OCI-LY3 (cell line): ENCODE data around the gene GTF2A1.

Source experiments
- H2AFZ ChIP-seq: fragments of 200-600, 300-600 bp; shearing (Covaris generic); 2 replicates; pipeline ENCODE4 v1.6.0; 2014; ENCODE audit warnings: antibody characterized with exemption, low read depth, low read length
- H3K27ac ChIP-seq: fragments of 200-600, 300-600 bp; sonication (generic); 2 replicates; pipeline ENCODE4 v1.5.1; 2014; ENCODE audit warnings: mild to moderate bottlenecking, low read length, moderate library complexity, mixed read lengths
- H3K27me3 ChIP-seq: fragments of 200-600, 300-600 bp; sonication (generic); 2 replicates; pipeline ENCODE4 v1.6.1; 2014; ENCODE audit warnings: low read depth, low read length, mixed read lengths
- H3K36me3 ChIP-seq: fragments of 200-600, 300-600 bp; sonication (generic); replicated peaks from 2 replicates; pipeline ENCODE3; 2014; ENCODE audit warnings: low read depth, low read length, mixed read lengths
- H3K4me1 ChIP-seq: fragments of 300-600, 200-600 bp; sonication (generic); 2 replicates; pipeline ENCODE4 v1.6.1; 2014; ENCODE audit warnings: low read length, mixed read lengths
- H3K4me2 ChIP-seq: fragments of 200-600, 300-600 bp; sonication (generic); 2 replicates; pipeline ENCODE4 v1.6.1; 2014; ENCODE audit warnings: low read length, mixed read lengths
- H3K4me3 ChIP-seq: fragments of 300-600, 200-600 bp; sonication (generic); 2 replicates; pipeline ENCODE4 v1.5.1; 2014; ENCODE audit warnings: antibody characterized with exemption, mild to moderate bottlenecking, low read length, moderate library complexity
- H3K79me2 ChIP-seq: fragments of 300-600, 200-600 bp; shearing (Covaris generic); 2 replicates; pipeline ENCODE4 v1.6.1; 2014; ENCODE audit warnings: mild to moderate bottlenecking, low read length, mixed read lengths
- H3K9ac ChIP-seq: fragments of 300-600, 200-600 bp; shearing (Covaris generic); 2 replicates; pipeline ENCODE4 v1.6.0; 2014; ENCODE audit warnings: mild to moderate bottlenecking, low read length, moderate library complexity
- H3K9me3 ChIP-seq: fragments of 200-600, 300-600 bp; shearing (Covaris generic); 2 replicates; pipeline ENCODE4 v1.6.1; 2014; ENCODE audit warnings: low read length, mixed read lengths; ENCODE audit not compliant: insufficient read depth
- H4K20me1 ChIP-seq: fragments of 200-600, 300-600 bp; sonication (generic); 2 replicates; pipeline ENCODE4 v1.6.1; 2016; ENCODE audit warnings: low read length, mixed read lengths; ENCODE audit not compliant: insufficient read depth
- EZH2phosphoT487 ChIP-seq: fragments of 200-600 bp; shearing (Covaris generic); IDR thresholded peaks from 2 replicates; pipeline ENCODE4 v1.6.1; 2018; ENCODE audit warnings: antibody characterized with exemption, mixed run types, low read depth
- TF ChIP-seq, protein P1 (sequence below): fragments of 200-600, 300-600 bp; sonication (generic); IDR thresholded peaks from 2 replicates; pipeline ENCODE4 v1.5.1; 2014; ENCODE audit warnings: antibody characterized with exemption, low read length, low read depth

Gene GTF2A1

GRCh38 chr14:81172353-81172752 lies 48.4 kb downstream of the GTF2A1 start:
- Histone ChIP-seq H3K27ac (0 out of 2 replicates have a peak overlapping the region, but pooled peaks have one; percentile 4), H3K36me3 (no peaks in the 10 kb centered on the region), H3K9me3 (no peaks in the 10 kb centered on the region), H3K4me2 (peak overlapping the region; percentile 49), H2AFZ (no peak overlapping the region), H3K4me1 (peaks cover 36% of the 10 kb centered on the region), H3K27me3 (no peaks in the 10 kb centered on the region), H3K9ac (no peak overlapping the region), H4K20me1 (0 out of 2 replicates have a peak, but pooled peaks cover 4% of the 10 kb centered on the region), H3K4me3 (no peak overlapping the region), H3K79me2 (no peaks in the 10 kb centered on the region)
- TF ChIP-seq, protein P1, sequence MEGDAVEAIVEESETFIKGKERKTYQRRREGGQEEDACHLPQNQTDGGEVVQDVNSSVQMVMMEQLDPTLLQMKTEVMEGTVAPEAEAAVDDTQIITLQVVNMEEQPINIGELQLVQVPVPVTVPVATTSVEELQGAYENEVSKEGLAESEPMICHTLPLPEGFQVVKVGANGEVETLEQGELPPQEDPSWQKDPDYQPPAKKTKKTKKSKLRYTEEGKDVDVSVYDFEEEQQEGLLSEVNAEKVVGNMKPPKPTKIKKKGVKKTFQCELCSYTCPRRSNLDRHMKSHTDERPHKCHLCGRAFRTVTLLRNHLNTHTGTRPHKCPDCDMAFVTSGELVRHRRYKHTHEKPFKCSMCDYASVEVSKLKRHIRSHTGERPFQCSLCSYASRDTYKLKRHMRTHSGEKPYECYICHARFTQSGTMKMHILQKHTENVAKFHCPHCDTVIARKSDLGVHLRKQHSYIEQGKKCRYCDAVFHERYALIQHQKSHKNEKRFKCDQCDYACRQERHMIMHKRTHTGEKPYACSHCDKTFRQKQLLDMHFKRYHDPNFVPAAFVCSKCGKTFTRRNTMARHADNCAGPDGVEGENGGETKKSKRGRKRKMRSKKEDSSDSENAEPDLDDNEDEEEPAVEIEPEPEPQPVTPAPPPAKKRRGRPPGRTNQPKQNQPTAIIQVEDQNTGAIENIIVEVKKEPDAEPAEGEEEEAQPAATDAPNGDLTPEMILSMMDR: no peak
- TF ChIP-seq EZH2phosphoT487: no peak

GRCh38 chr14:81170829-81171195 lies 49.9 kb downstream of the GTF2A1 start:
- H3K27ac ChIP-seq: peak overlapping the region; percentile 84; the same call in 1 of the 2 replicates
- H3K36me3 ChIP-seq: no peaks in the 10 kb centered on the region
- peak overlapping the region; percentile 89 for H3K4me2 ChIP-seq
- H4K20me1 ChIP-seq: 0 out of 2 replicates have a peak, but pooled peaks cover 4% of the 10 kb centered on the region
- TF ChIP-seq, protein P1: no peak
- no peak for TF ChIP-seq EZH2phosphoT487
- H3K9ac ChIP-seq: 0 out of 2 replicates have a peak overlapping the region, but pooled peaks have one; percentile 83
- H3K79me2 ChIP-seq: no peaks in the 10 kb centered on the region
- H3K4me1 ChIP-seq: peaks cover 35% of the 10 kb centered on the region
- H2AFZ ChIP-seq: no peak overlapping the region
- H3K27me3 ChIP-seq: no peaks in the 10 kb centered on the region
- H3K4me3 ChIP-seq: peak overlapping the region; percentile 78
- H3K9me3 ChIP-seq: no peaks in the 10 kb centered on the region

DNA sequence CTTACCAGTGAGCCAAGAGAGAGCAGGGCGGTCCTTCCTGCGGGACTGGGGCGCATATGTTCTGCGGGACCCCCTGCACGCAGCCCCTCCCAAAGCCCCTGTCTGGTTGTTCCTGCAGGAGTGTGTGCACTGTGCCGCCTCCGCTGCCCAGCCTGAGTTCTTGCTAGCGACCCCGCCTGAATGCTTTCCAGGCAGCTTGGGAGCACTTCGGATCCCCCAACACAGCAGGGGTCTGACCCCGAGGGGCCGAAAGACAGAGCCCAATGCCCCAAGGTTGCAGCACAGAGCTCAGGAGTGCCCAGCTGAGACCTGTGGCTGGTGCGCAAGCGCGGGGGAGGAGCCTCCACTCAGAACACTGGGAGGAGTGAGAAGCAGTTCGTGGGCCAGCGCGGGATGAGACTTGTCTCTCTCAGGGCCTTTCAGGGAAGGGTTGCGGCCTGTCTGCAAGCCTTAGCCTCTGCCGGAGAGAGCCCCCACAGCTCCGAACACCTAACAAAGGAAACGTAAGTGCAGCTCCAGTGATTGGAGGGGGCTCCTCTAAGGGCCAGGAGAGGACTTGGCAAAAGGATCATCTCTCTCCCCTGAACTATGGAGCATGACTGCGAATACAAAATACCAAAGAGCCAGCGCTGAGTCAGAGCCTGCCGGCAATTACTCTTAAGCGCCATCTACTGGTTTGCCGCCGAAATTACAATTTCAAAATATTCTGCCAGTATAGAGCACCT lies 50.5 kb downstream of the GTF2A1 start:
- no peaks in the 10 kb centered on the region for H3K27me3 ChIP-seq
- H3K9ac ChIP-seq: peak overlapping the region; percentile 83
- H3K4me2 ChIP-seq: peak overlapping the region; percentile 89
- no peaks in the 10 kb centered on the region for H3K9me3 ChIP-seq
- H3K4me1 ChIP-seq: peaks cover 35% of the 10 kb centered on the region
- H3K79me2 ChIP-seq: no peaks in the 10 kb centered on the region
- peak overlapping the region; percentile 70 for H2AFZ ChIP-seq
- H3K27ac ChIP-seq: peak overlapping the region; percentile 84
- TF ChIP-seq, protein P1: peak; percentile 81
- no peak for TF ChIP-seq EZH2phosphoT487
- peak overlapping the region; percentile 78 for H3K4me3 ChIP-seq
- 0 out of 2 replicates have a peak, but pooled peaks cover 4% of the 10 kb centered on the region for H4K20me1 ChIP-seq
- no peaks in the 10 kb centered on the region for H3K36me3 ChIP-seq

DNA sequence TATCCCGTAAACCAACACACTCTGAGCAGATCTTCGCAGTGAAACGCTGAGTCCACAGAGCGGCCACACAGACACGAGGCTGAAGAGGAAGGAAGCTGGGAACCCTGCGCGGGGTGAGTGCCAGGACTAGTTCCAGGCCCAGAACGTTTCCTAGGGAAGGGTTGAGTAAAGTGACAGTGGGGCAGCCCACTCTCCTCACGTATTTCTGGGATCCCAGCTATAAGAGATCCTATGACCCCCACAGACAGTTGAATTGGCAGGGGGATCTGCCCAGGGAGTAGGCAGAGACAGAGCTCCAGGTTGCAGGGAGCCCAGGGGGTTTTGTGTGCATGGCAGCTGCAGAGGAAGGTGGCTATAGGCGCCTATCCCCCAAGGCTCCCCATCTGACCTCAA lies 51.1 kb downstream of the GTF2A1 start:
- peaks cover 35% of the 10 kb centered on the region for H3K4me1 ChIP-seq
- H2AFZ ChIP-seq: peak overlapping the region; percentile 70
- H3K4me2 ChIP-seq: peak overlapping the region; percentile 89
- H3K27ac ChIP-seq: no peak overlapping the region; the same call in 1 of the 2 replicates
- H3K27me3 ChIP-seq: no peaks in the 10 kb centered on the region
- H3K9ac ChIP-seq: peak overlapping the region; percentile 83
- no peak for TF ChIP-seq EZH2phosphoT487
- TF ChIP-seq, protein P1: no peak
- H3K9me3 ChIP-seq: no peaks in the 10 kb centered on the region
- no peaks in the 10 kb centered on the region for H3K79me2 ChIP-seq
- no peaks in the 10 kb centered on the region for H3K36me3 ChIP-seq
- peak overlapping the region; percentile 78 for H3K4me3 ChIP-seq
- H4K20me1 ChIP-seq: 0 out of 2 replicates have a peak, but pooled peaks cover 4% of the 10 kb centered on the region
